NCI-H2227 treated with DMSO at 0.1 percent for 48 hours (cell line): ENCODE measurements around the gene TAGLN.

Experiments
- DNase-seq: peaks from one replicate; lab custom pipeline; 2025; lab: John Stamatoyannopoulos, UW

The TAGLN gene

GRCh38 chr11:117230999-117231841 lies 32.0 kb downstream of the TAGLN start:
- DNase-seq: no peak

- no peak for DNase-seq
These were observed 32.6 kb downstream of the TAGLN start, which contains the start of gene PCSK7 for GRCh38 chr11:117231842-117232091. Gene PCSK7, minus strand, starts transcription at chr11:117232073. Its CDS starts 2,229 bp downstream, at chr11:117229844.

GRCh38 chr11:117232092-117232878 lies 33.1 kb downstream of the TAGLN start, which contains the start of gene RNF214:
Gene RNF214, plus strand, starts transcription at chr11:117232671. Its CDS starts 1,602 bp downstream, at chr11:117234273.
- DNase-seq: peak; percentile 47

GRCh38 chr11:117232911-117233409 lies 33.8 kb downstream of the TAGLN start:
- no peak for DNase-seq

- no peak for DNase-seq
These were observed 39.1 kb downstream of the TAGLN start for GRCh38 chr11:117238221-117238620.

- DNase-seq: no peak
These were observed 40.1 kb downstream of the TAGLN start for GRCh38 chr11:117239295-117239694.

GRCh38 chr11:117248341-117248740 lies 49.2 kb downstream of the TAGLN start:
- no peak for DNase-seq

GRCh38 chr11:117249571-117249970 lies 50.4 kb downstream of the TAGLN start:
- DNase-seq: no peak

- DNase-seq: no peak
These were observed 52.3 kb downstream of the TAGLN start for GRCh38 chr11:117251506-117251905.

GRCh38 chr11:117255966-117256365 lies 56.8 kb downstream of the TAGLN start:
- no peak for DNase-seq

GRCh38 chr11:117256573-117256972 lies 57.4 kb downstream of the TAGLN start:
- no peak for DNase-seq
